Stimulated activated CD4-positive, alpha-beta T cell treated with anti-CD3 and anti-CD28 coated beads, Interleukin-1b, Interleukin-23, amount 100 ng/mL, for 4 hours (primary cell): ENCODE data around the gene COX7B2.
A peak's percentile ranks its signal among the peaks of the same experiment; 100 is the strongest.

ENCODE experiments used
- DNase-seq, 2 donors: peaks; one replicate each; pipeline ENCODE4 v3.0.0-alpha.2; 2020; ENCODE audit warnings: low read depth in 2 of 2

The COX7B2 gene

DNA sequence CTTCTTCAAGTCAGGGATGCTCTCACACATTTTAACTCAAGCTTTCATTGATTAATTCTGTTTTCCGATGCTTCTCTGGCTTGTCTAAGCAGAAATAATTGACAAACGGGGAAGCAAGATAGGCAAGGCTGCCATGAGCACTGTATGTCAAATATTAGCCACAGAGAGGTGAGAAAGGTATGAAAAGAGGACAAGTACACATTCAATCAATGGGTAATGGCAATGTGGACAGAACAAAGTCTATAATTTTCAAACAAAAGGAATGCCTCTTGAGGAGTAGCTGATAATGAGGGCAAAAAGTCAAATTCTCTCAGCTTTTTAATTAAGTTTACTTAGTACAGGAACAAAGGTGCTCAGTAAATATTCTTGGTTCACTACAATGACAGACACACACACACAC lies 19.6 kb downstream of the COX7B2 start:
- no peak for DNase-seq

DNA sequence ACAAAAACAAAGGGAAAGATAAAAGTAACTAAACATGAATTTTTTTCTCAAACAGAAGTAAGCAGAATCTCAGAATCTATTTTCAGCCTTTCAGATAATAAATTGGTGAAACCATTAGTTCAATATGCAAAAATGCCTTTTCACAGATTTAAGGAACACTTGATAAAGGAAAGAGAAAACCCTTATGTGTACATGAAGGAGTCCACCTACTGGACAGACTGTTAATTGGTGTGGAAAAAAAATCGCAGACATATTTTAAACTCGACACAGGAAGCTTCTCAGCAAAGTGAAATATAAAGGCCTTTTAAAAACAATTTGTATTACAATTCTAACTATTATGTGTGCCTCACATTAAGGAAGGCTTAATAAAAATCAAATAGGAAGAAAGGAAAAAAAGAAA lies 22.3 kb downstream of the COX7B2 start:
- no peak for DNase-seq

- no peak for DNase-seq
Observed at GRCh38 chr4:46878641-46879040, 30.4 kb downstream of the COX7B2 start.

GRCh38 chr4:46874811-46875210 lies 34.2 kb downstream of the COX7B2 start:
- DNase-seq = no peak

DNA sequence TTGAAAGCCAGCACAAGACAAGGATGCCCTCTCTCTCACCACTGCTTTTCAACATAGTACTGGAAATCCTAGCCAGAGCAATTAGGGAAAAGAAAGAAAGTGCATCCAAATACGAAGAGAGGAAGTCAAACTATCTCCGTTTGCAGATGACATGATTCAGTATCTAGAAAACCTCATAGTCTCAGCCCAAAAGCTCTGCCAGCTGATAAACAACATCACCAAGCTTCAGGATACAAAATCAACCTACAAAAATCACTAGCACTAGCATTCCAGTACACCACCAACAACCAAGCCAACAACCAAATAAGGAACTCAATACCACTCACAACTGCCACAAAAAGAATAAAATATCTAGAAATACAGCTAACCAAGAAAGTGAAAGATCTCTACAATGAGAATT lies 38.6 kb downstream of the COX7B2 start:
- DNase-seq = no peak

DNA sequence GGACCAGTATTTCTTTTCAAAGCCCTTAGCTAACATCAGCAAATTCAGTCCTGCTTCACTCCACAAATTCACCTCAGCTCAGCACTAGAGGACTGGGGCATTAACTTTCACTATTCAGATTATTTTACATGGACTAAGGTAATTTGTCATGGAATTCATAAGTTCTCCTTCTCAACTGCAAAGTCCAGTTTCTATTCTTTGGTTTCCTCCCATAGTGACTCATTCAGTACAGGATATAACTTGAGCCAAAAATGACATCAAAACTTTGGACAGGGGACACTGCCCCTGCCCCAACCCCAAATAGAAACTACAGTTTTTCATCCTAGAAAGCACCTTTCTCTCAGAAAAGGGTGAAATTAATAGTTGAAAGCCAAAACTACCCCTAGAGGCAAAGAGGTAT lies 52.7 kb downstream of the COX7B2 start:
- DNase-seq = no peak

DNA sequence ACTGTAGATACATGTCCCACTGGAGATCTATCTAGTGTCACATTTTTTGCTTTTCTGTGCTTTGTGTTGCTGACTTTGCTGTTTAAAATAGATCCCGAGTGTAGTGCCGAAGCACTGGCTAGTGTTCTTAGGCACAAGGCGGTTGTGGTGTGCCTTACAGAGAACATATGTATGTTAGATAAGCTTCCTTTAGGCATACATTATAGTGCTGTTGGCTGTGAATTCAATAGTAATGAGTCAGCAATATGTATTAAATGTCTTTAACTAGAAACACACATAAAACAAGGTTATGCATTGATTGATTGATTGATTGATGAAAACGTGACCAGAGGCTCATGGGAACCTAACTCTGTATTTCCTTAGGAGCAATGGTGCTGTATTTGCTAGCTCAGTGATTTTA lies 56.2 kb downstream of the COX7B2 start:
- DNase-seq = no peak

- no peak for DNase-seq
Observed at GRCh38 chr4:46850026-46850425, 59.0 kb downstream of the COX7B2 start.

- peak; percentile 2 to 8 for DNase-seq
Observed at GRCh38 chr4:46844325-46844917, 64.6 kb downstream of the COX7B2 start.

DNA sequence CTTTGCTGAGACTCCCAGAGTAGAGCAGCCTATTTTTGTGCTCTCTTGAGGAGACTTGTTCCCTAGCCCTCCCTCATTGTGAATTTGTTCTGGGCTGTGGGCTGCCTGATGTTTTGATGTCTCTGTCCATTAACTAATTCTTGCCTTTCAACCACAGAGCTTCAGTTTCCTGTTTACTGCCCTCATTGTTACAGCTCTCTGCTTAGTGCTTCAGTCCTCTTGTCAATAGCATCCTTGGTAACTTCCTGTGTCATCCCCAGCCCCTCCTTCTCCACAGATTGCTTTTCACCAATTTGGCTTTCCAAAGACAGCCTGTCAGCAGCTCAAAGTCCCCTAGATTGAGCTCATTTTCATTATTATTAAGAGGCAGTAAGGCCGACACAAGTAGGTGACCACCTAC lies 69.9 kb downstream of the COX7B2 start:
- DNase-seq = no peak

DNA sequence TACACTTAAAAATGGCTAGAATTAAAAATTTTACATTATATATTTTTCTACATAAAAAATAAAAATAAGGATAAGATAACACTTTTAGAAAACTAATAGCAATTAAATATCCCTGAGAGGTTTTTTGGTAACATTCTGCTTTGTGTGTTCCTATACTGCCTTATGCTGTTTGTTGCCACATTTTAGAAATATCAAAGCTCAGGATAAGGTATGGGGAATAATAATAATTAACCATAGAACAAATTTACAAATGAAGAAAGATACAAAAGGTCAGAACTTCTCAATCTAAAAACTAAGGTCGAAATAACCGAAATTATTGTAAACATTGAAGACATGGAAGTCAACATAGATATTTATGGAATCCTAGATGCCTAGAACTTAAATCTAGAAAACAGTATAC lies 71.4 kb downstream of the COX7B2 start:
- DNase-seq = no peak

- no peak for DNase-seq
Observed at GRCh38 chr4:46836584-46836983, 72.5 kb downstream of the COX7B2 start.

DNA sequence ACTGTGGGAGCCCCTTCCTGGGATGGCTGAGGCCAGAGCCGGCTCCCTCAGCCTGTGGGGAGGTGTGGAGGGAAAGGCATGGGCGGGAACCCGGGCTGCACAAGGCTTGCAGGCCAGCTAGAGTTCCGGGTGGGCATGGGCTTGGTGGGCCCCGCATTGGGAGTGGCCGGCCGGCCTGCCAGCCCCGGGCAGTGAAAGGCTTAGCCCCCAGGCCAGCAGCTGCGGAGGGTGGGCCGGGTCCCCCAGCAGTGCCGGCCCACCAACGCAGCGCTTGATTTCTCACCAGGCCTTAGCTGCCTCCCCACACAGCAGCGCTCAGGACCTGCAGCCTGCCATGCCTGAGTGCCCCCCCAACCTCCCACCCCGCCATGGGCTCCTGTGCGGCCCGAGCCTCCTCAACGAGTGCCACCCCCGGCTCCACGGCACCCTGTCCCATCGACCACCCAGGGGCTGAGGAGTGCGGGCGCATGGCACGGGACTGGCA lies 78.0 kb downstream of the COX7B2 start:
- no peak for DNase-seq

DNA sequence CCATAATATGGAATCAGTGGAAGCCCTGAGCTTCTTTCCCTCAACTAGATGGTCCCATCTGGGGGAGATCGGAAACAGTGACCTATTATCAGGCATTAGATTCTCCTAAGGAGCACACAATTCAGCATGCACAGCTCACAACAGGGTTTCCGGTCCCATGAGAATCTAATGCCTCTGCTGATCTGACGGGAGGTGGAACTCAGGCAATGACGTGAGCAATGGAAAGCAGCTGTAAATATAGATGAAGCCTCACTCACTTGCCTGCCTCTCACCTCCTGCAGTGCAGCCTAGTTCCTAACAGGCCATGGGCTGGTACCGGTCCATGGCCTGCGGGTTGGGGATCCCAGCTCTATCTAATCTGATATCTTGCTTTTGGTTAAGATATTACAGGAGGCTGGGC lies 88.9 kb downstream of the COX7B2 start:
- DNase-seq = no peak

DNA sequence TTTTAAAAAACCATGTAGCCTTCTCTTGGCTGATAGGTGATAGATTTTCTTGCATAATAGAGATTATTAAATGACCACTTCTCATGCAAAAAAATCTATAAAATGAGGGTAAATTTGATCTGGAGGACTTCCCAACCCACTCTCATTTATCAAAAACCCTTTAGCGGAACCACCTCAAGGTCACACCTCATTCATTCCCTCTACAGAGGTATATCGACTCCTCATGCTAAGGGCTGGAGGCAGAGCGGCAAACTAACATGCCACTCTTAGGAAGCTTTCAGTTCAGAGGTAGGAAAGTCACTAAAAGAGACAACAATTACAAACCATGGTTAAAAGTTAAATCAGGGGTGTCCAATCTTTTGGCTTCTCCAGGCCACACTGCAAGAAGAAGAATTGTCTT lies 90.0 kb downstream of the COX7B2 start:
- DNase-seq = no peak

- DNase-seq = no peak
Observed at GRCh38 chr4:46818604-46819003, 90.4 kb downstream of the COX7B2 start.

- no peak for DNase-seq
Observed at GRCh38 chr4:46817806-46818205, 91.2 kb downstream of the COX7B2 start.

DNA sequence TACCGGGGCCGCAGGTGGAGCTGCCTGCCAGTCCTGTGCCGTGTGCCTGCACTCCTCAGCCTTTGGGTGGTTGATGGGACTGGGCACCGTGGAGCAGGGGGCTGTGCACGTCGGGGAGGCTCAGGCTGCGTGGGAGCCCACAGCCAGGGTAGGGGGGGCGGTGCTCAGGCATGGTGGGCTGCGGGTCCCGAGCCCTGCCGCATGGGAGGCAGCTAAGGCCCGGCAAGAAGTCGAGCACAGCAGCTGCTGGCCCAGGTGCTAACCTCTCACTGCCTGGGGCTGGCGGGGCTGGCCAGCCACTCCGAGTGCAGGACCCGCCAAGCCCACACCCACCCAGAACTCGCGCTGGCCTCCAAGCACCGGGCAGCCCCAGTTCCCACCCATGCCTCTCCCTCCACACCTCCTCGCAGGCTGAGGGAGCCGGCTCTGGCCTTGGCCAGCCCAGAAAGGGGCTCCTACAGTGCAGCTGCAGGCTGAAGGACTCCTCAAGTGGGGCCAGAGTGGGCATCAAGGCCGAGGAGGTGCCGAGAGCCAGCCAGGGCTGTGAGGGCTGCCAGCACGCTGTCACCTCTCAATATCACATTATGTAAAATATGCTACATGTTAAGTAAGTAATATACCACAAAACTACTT lies 104.1 kb downstream of the COX7B2 start:
- DNase-seq = no peak

GRCh38 chr4:46793036-46793435 lies 116.0 kb downstream of the COX7B2 start:
- no peak for DNase-seq

DNA sequence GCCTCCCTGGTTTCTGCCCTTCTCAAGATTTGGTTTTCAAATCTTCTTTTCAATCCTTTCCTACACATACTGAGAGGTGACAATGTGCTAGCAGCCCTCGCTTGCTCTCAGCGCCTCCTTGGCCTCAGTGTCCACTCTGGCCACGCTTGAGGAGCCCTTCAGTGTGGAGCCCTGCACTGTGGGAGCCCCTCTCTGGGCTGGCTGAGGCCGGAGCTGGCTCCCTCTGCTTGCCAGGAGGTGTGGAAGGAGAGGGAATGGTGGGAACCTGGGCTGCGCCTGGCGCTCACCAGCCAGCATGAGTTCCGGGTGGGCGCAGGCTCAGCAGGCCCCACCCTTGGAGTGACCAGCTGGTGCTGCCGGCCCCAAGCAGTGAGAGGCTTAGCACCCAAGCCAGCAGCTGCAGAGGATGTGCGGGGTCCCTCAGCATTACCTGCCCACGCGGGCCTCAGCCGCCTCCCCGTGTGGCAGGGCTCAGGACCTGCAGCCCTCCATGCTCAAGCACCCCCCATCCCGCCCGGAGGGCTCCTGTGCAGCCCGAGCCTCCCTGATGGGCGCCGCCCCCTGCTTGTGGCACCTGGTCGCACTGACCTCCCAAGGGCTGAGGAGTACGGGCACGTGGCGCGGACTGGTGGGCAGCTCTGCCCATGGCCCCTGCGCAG lies 127.5 kb downstream of the COX7B2 start:
- no peak for DNase-seq

- DNase-seq = no peak
Observed at GRCh38 chr4:46765465-46765864, 143.6 kb downstream of the COX7B2 start.

DNA sequence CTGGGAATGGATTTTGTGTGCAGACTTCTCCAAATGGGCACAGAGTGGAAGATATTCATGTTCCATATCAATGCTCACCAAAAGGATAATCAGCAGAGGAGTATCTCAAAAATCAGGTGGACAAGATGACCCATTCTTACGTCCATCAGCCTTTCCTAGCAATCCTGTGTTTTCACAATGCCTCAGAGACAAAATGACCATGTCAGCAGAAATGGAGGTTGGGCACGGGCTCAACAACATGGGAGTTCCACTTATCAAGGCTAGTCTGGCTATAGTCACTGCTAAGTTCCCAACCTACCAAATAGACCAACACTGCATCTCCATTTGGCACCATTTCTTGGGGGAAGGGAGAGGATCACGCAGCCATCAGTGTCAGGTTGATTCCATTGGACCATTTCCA lies 179.0 kb downstream of the COX7B2 start:
- DNase-seq = no peak

GRCh38 chr4:46720055-46720454 lies 189.0 kb downstream of the COX7B2 start:
- DNase-seq = no peak
